Body of pancreas (tissue), 4 donors: ENCODE measurements around the gene KIAA1614.

ENCODE experiments used
- CTCF ChIP-seq, 7 experiments: fragments of 450-650 bp in 4 of 7; fragments of 200-600 bp in 3 of 7; sonication (generic) in 3 of 7; IDR thresholded peaks; one replicate each; pipeline ENCODE4 v1.5.1; 2016 to 2019; ENCODE audit warnings: antibody characterized with exemption in 7 of 7
- POLR2A ChIP-seq, 3 donors: fragments of 450-650 bp; IDR thresholded peaks; one replicate each; pipeline ENCODE4 v1.6.1; 2016; ENCODE audit warnings: antibody characterized with exemption in 3 of 3, mild to moderate bottlenecking in 2 of 3

- TF ChIP-seq CTCF (IDR thresholded peaks at IDR 0.05) (no peak), POLR2A (IDR thresholded peaks at IDR 0.05) (no peak)
Observed at GRCh38 chr1:180931529-180931928, 18.8 kb downstream of the KIAA1614 start.
